ENCODE data around the gene HIP1. TPM values are rescaled to one million over a fixed set of nuclear protein-coding genes. Genes with fewer than 3 reads are reported as not detected.

HIP1 gene
- total and polyA plus RNA-seq, 4 donors: 10.6 to 87.9 (median 43.3) TPM

GRCh38 chr7:75628055-75628454, 110.7 kb downstream of the HIP1 start:
- Histone ChIP-seq H3K27ac (ENCODE audit: low read depth in 1 of 2, low read length in 2 of 2) (no peak overlapping the region), H3K36me3 (ENCODE audit: control insufficient read depth in 1 of 2, insufficient read depth in 2 of 2, low read length in 1 of 2) (no peaks in the 10 kb centered on the region), H3K27me3 (ENCODE audit: control insufficient read depth in 1 of 2, insufficient read depth in 2 of 2, low read length in 1 of 2) (no peaks in the 10 kb centered on the region), H3K9me3 (ENCODE audit: control insufficient read depth, low read length) (no peaks in the 10 kb centered on the region), H3K4me1 (ENCODE audit: control insufficient read depth in 1 of 2, insufficient read depth in 2 of 2, low read length in 2 of 2) (peaks cover 0 to 3% of the 10 kb centered on the region in 2 donors), H3K4me3 (ENCODE audit: low read length in 2 of 2) (no peak overlapping the region)
- DNase-seq (no peak), ATAC-seq (ENCODE audit: low FRiP score) (no peak)
- intact Hi-C loops (cut with DNase I): no loop called here

DNA sequence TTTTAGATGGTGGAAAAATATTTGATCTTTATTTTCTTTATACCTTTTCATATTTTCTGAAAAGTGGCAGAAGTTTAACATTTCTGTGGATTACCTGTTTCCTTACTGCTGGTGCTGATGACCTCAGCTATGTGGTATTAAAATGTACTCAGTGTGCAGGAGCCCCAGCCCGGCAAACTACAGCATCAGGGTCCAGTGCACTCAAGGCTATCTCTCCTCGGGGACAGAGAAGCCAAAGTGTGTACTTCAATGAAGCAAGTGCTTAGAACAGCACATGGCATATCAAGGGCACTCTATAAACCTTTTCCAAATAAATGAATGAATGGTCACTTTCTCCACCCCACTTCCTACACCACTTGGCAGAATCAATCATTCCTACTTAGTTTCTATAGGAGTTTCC, 111.8 kb downstream of the HIP1 start:
- intact Hi-C loops (cut with DNase I): no loop called here
- 73 to 78% methylated on average over 2 of the region's 2 CpGs for WGBS, 2 donors
- Histone ChIP-seq H3K4me3 (ENCODE audit: low read length in 2 of 2) (no peak overlapping the region), H3K36me3 (ENCODE audit: control insufficient read depth in 1 of 2, insufficient read depth in 2 of 2, low read length in 1 of 2) (no peaks in the 10 kb centered on the region), H3K9me3 (ENCODE audit: control insufficient read depth, low read length) (no peaks in the 10 kb centered on the region), H3K4me1 (ENCODE audit: control insufficient read depth in 1 of 2, insufficient read depth in 2 of 2, low read length in 2 of 2) (peaks cover 0 to 3% of the 10 kb centered on the region in 2 donors), H3K27ac (ENCODE audit: low read depth in 1 of 2, low read length in 2 of 2) (no peak overlapping the region), H3K27me3 (ENCODE audit: control insufficient read depth in 1 of 2, insufficient read depth in 2 of 2, low read length in 1 of 2) (no peaks in the 10 kb centered on the region)
- ATAC-seq (ENCODE audit: low FRiP score) (no peak), DNase-seq (no peak)

- Histone ChIP-seq H3K36me3 (ENCODE audit: control insufficient read depth in 1 of 2, insufficient read depth in 2 of 2, low read length in 1 of 2) (no peaks in the 10 kb centered on the region), H3K27me3 (ENCODE audit: control insufficient read depth in 1 of 2, insufficient read depth in 2 of 2, low read length in 1 of 2) (no peaks in the 10 kb centered on the region), H3K4me1 (ENCODE audit: control insufficient read depth in 1 of 2, insufficient read depth in 2 of 2, low read length in 2 of 2) (peaks cover 0 to 3% of the 10 kb centered on the region in 2 donors), H3K4me3 (ENCODE audit: low read length in 2 of 2) (no peak overlapping the region), H3K9me3 (ENCODE audit: control insufficient read depth, low read length) (no peaks in the 10 kb centered on the region), H3K27ac (ENCODE audit: low read depth in 1 of 2, low read length in 2 of 2) (no peak overlapping the region)
- 90 to 99% methylated on average over 5 of the region's 5 CpGs for WGBS, 2 donors
- ATAC-seq (ENCODE audit: low FRiP score): no peak
- intact Hi-C loops (cut with DNase I): no loop called here
- DNase-seq: no peak
Observed at GRCh38 chr7:75625868-75626267, 112.9 kb downstream of the HIP1 start.

GRCh38 chr7:75624134-75624832, 114.5 kb downstream of the HIP1 start:
- H3K9me3 ChIP-seq (ENCODE audit: control insufficient read depth, low read length): no peaks in the 10 kb centered on the region
- peak; percentile 71 for ATAC-seq (ENCODE audit: low FRiP score)
- 48 to 50% methylated on average over 13 of the region's 13 CpGs for WGBS, 2 donors
- H3K36me3 ChIP-seq (ENCODE audit: control insufficient read depth in 1 of 2, insufficient read depth in 2 of 2, low read length in 1 of 2): no peaks in the 10 kb centered on the region
- peaks cover 0 to 3% of the 10 kb centered on the region in 2 donors for H3K4me1 ChIP-seq (ENCODE audit: control insufficient read depth in 1 of 2, insufficient read depth in 2 of 2, low read length in 2 of 2)
- intact Hi-C loops (cut with DNase I): no loop called here
- DNase-seq: peak; percentile 83
- peak overlapping the region; percentile 44 to 50 for H3K27ac ChIP-seq (ENCODE audit: low read depth in 1 of 2, low read length in 2 of 2)
- H3K4me3 ChIP-seq (ENCODE audit: low read length in 2 of 2): no peak overlapping the region
- no peaks in the 10 kb centered on the region for H3K27me3 ChIP-seq (ENCODE audit: control insufficient read depth in 1 of 2, insufficient read depth in 2 of 2, low read length in 1 of 2)

GRCh38 chr7:75623390-75624133, 115.2 kb downstream of the HIP1 start:
- DNase-seq (peak in 1 of 2 donors; percentile 54), ATAC-seq (ENCODE audit: low FRiP score) (peak; percentile 56)
- Histone ChIP-seq H3K9me3 (ENCODE audit: control insufficient read depth, low read length) (no peaks in the 10 kb centered on the region), H3K27me3 (ENCODE audit: control insufficient read depth in 1 of 2, insufficient read depth in 2 of 2, low read length in 1 of 2) (no peaks in the 10 kb centered on the region), H3K4me3 (ENCODE audit: low read length in 2 of 2) (no peak overlapping the region), H3K36me3 (ENCODE audit: control insufficient read depth in 1 of 2, insufficient read depth in 2 of 2, low read length in 1 of 2) (no peaks in the 10 kb centered on the region), H3K4me1 (ENCODE audit: control insufficient read depth in 1 of 2, insufficient read depth in 2 of 2, low read length in 2 of 2) (peaks cover 0 to 3% of the 10 kb centered on the region in 2 donors), H3K27ac (ENCODE audit: low read depth in 1 of 2, low read length in 2 of 2) (peak overlapping the region; percentile 39 to 50)
- intact Hi-C loops (cut with DNase I): no loop called here
- WGBS, 2 donors: 46 to 50% methylated on average over 16 of the region's 16 CpGs

DNA sequence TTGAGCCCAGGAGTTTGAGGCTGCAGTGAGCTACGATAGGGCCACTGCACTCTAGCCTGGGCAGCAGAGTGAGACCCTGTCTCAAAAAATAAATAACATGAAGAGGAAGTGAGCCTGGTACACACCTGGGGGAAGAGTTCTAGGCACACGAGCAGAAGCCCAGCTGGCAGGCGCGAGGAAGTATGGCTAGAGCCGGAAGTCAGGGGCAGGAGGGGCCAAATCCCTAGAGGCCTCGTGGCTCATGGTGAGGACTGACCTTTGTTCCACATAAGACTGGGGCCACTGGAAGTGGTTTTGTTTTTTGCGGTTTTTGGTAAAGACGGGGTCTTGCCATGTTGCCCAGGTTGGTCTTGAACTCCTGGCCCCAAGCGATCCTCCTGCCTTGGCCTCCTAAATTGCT, 117.6 kb downstream of the HIP1 start:
- no peaks in the 10 kb centered on the region for H3K4me1 ChIP-seq (ENCODE audit: control insufficient read depth in 1 of 2, insufficient read depth in 2 of 2, low read length in 2 of 2)
- whole genome bisulfite sequencing, 2 donors: 84 to 85% methylated on average over 9 of the region's 9 CpGs
- no peaks in the 10 kb centered on the region for H3K9me3 ChIP-seq (ENCODE audit: control insufficient read depth, low read length)
- no peak overlapping the region for H3K27ac ChIP-seq (ENCODE audit: low read depth in 1 of 2, low read length in 2 of 2)
- intact Hi-C loops (cut with DNase I): no loop called here
- H3K36me3 ChIP-seq (ENCODE audit: control insufficient read depth in 1 of 2, insufficient read depth in 2 of 2, low read length in 1 of 2): no peaks in the 10 kb centered on the region
- DNase-seq (no peak), ATAC-seq (ENCODE audit: low FRiP score) (no peak)
- no peaks in the 10 kb centered on the region for H3K27me3 ChIP-seq (ENCODE audit: control insufficient read depth in 1 of 2, insufficient read depth in 2 of 2, low read length in 1 of 2)
- H3K4me3 ChIP-seq (ENCODE audit: low read length in 2 of 2): no peak overlapping the region

DNA sequence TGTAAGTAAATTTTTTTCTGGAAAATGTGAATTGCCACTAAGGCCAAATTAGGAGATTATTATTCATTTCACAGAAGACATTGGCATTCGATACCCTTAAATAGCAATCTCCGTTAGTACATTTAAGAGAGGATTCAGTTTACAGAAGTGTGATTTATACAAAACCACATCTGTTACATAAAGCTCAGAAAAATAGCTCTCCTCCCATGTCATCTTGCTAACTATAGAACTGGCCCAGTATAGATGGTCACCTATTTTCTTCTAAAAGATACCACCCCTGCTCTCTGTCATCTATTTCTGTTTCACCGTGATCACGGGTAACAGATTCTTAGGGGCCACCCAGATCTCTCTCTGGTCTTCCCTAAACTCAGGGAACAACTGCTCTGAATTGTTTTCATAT, 119.1 kb downstream of the HIP1 start:
- DNase-seq: no peak
- ATAC-seq (ENCODE audit: low FRiP score): no peak
- intact Hi-C loops (cut with DNase I): no loop called here
- Histone ChIP-seq H3K4me3 (ENCODE audit: low read length in 2 of 2) (no peak overlapping the region), H3K9me3 (ENCODE audit: control insufficient read depth, low read length) (no peaks in the 10 kb centered on the region), H3K36me3 (ENCODE audit: control insufficient read depth in 1 of 2, insufficient read depth in 2 of 2, low read length in 1 of 2) (no peaks in the 10 kb centered on the region), H3K27me3 (ENCODE audit: control insufficient read depth in 1 of 2, insufficient read depth in 2 of 2, low read length in 1 of 2) (no peaks in the 10 kb centered on the region), H3K4me1 (ENCODE audit: control insufficient read depth in 1 of 2, insufficient read depth in 2 of 2, low read length in 2 of 2) (no peaks in the 10 kb centered on the region), H3K27ac (ENCODE audit: low read depth in 1 of 2, low read length in 2 of 2) (no peak overlapping the region)
- WGBS, 2 donors: 80 to 85% methylated on average over 4 of the region's 4 CpGs

DNA sequence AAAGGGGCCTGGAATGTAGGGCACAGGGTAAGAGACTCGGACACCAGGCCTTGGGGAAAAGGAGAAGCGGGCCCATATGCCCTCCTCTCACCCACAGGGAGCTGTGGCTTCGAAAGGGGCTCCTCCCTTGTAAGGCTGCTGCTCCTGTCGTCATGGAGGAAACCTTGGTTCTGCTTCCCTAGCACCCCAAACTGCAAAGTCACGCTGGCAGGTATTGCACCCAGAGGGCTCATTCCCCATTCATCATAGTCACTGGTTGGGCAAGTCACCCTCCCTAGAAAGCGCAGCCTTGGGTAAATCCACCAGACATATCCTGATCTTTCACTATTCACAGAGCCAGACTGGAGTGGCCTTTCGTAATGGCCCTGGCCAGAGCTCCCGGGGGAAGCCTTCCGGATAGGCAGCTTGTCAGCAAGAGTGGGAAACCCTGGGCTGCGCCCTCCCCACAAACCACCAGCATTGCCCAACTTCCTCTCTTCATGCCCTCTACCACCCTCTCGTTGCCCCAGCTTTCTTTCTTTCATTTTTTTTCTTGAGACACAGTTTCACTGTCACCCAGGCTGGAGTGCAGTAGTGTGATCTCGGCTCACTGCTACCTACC, 121.0 kb downstream of the HIP1 start:
- peak; percentile 84 to 90 for DNase-seq
- 72 to 73% methylated on average over 12 of the region's 12 CpGs for WGBS, 2 donors
- peak; percentile 69 for ATAC-seq (ENCODE audit: low FRiP score)

More for the DNA sequence above, 121.0 kb downstream of the HIP1 start:
- Histone ChIP-seq H3K27ac (ENCODE audit: low read depth in 1 of 2, low read length in 2 of 2) (no peak overlapping the region), H3K9me3 (ENCODE audit: control insufficient read depth, low read length) (no peaks in the 10 kb centered on the region), H3K4me3 (ENCODE audit: low read length in 2 of 2) (no peak overlapping the region), H3K36me3 (ENCODE audit: control insufficient read depth in 1 of 2, insufficient read depth in 2 of 2, low read length in 1 of 2) (no peaks in the 10 kb centered on the region), H3K4me1 (ENCODE audit: control insufficient read depth in 1 of 2, insufficient read depth in 2 of 2, low read length in 2 of 2) (no peaks in the 10 kb centered on the region), H3K27me3 (ENCODE audit: control insufficient read depth in 1 of 2, insufficient read depth in 2 of 2, low read length in 1 of 2) (no peaks in the 10 kb centered on the region)
- intact Hi-C loops (cut with DNase I): no loop called here

Data from aorta (tissue), 5 donors.